ENCODE results near the gene TCERG1L. TPM values are rescaled to one million over a fixed set of nuclear protein-coding genes. Genes with fewer than 3 reads are reported as not detected.

The TCERG1L gene
- total RNA-seq, 1 experiment from 2014 or later = 1.5 TPM

DNA sequence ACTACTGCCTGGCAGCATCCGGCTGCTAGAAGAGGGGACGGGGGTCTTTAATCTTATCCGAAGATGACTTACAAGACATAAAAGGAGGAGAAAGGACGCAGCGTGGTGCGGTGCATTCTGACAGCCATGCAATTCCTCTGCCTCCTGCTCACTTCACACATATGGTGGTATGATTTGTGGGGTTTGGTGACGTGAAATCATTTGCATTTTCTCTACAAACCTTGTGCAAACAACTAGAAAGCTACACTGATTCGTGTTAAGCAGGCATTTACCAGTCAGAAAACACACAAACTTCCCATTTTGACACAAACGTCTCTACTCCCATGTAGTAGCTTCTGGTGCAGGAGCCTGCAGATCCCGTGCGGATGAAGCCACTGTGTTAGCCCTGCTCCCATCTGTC lies 6.8 kb upstream of the TCERG1L start (continued):
- TF ChIP-seq TCF7 (CRISPR knock-in tag; IDR thresholded peaks at IDR 0.05; ENCODE audit: low read depth) (no peak), ATF1 (CRISPR knock-in tag; IDR thresholded peaks at IDR 0.05) (no peak), JAZF1 (CRISPR knock-in tag; IDR thresholded peaks at IDR 0.05) (no peak), USF1 (CRISPR knock-in tag; IDR thresholded peaks at IDR 0.05) (no peak)
- TF ChIP-seq, protein P1, sequence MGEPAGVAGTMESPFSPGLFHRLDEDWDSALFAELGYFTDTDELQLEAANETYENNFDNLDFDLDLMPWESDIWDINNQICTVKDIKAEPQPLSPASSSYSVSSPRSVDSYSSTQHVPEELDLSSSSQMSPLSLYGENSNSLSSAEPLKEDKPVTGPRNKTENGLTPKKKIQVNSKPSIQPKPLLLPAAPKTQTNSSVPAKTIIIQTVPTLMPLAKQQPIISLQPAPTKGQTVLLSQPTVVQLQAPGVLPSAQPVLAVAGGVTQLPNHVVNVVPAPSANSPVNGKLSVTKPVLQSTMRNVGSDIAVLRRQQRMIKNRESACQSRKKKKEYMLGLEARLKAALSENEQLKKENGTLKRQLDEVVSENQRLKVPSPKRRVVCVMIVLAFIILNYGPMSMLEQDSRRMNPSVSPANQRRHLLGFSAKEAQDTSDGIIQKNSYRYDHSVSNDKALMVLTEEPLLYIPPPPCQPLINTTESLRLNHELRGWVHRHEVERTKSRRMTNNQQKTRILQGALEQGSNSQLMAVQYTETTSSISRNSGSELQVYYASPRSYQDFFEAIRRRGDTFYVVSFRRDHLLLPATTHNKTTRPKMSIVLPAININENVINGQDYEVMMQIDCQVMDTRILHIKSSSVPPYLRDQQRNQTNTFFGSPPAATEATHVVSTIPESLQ (CRISPR knock-in tag; IDR thresholded peaks at IDR 0.05) = no peak

GRCh38 chr10:131316321-131317075 lies 5.0 kb upstream of the TCERG1L start:
- no peak for TF ChIP-seq E2F1 (CRISPR knock-in tag; IDR thresholded peaks at IDR 0.05)
- no peak for TF ChIP-seq ZNF423 (CRISPR knock-in tag; IDR thresholded peaks at IDR 0.05)
- TF ChIP-seq ZNF232 (CRISPR knock-in tag; IDR thresholded peaks at IDR 0.05) = no peak
- TF ChIP-seq, protein P2, sequence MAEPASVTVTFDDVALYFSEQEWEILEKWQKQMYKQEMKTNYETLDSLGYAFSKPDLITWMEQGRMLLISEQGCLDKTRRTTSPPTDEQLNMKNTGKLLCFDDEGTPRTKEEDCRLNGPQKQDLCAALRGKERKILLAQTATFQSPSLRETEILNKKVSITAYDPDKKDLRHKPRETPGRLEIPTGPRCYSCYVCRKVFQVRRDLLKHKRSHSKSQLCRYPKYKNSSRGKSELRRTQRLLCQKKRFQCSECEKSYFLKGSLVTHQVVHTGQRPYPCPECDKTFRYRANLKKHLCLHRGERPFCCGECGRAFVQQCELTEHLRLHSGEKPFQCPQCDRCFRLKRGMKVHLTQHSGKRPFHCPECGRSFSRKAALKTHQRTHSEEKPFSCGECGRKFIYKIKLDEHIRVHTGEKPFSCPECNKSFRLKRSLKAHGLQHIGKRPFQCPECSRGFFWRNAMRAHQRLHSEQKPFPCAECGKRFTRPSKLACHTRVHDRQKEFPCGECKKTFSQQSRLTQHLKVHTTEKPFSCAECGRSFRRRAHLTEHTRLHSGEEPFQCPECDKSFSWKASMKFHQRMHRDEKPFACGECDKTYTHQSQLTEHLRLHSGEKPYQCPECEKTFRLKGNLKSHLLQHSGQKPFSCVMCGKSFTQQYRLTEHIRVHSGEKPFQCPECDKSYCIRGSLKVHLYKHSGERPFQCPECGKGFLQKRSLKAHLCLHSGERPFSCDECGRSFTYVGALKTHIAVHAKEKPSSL (CRISPR knock-in tag; conservative IDR thresholded peaks at IDR 0.05) = no peak
- no peak for TF ChIP-seq CBFB (CRISPR knock-in tag; IDR thresholded peaks at IDR 0.05; ENCODE audit: low read depth)
- no peak for TF ChIP-seq ZMAT4 (CRISPR knock-in tag; IDR thresholded peaks at IDR 0.05)
- Mint-ChIP-seq H3K4me1 (peaks cover 5% of the 10 kb centered on the region), H3K9me3 (peaks cover 47% of the 10 kb centered on the region), H3K27ac (no peak overlapping the region), H3K4me3 (no peak overlapping the region), H3K27me3 (ENCODE audit: low read depth) (peaks cover 10% of the 10 kb centered on the region), H3K36me3 (peaks cover 47% of the 10 kb centered on the region)
- ATAC-seq = no peak
- ChIA-PET POLR2A (no interaction called here), CTCF (no interaction called here)
- no peak for DNase-seq (ENCODE audit: low spot score)

DNA sequence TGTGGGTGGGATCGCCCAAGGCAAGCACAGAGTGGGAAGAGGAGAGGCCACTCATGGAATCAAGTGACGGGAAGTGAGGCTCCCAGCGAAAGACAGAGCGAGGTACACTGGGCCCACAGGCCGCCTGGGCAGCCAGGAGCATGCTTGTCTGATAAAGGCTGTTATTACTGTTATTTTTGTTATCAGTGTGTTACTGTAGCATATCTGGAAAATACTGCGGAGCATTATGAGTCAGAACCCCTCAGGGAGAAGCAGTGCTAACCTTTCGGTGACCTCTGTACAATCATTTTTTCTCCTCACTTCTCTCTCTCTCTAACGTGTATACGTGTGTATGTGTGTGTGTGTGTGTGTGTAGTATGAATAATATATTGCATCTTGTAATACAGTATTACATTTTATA lies 3.8 kb upstream of the TCERG1L start:
- Mint-ChIP-seq H3K9me3 (peaks cover 46% of the 10 kb centered on the region), H3K36me3 (peaks cover 46% of the 10 kb centered on the region), H3K27me3 (ENCODE audit: low read depth) (peaks cover 13% of the 10 kb centered on the region), H3K4me3 (no peak overlapping the region), H3K4me1 (peaks cover 3% of the 10 kb centered on the region; the same call in 1 of the 2 replicates), H3K27ac (no peak overlapping the region)
- no peak for DNase-seq (ENCODE audit: low spot score)
- TF ChIP-seq SMAD4 (CRISPR knock-in tag; IDR thresholded peaks at IDR 0.05) (no peak), ZNF138 (CRISPR knock-in tag; conservative IDR thresholded peaks at IDR 0.05) (no peak)
- TF ChIP-seq, protein P3, sequence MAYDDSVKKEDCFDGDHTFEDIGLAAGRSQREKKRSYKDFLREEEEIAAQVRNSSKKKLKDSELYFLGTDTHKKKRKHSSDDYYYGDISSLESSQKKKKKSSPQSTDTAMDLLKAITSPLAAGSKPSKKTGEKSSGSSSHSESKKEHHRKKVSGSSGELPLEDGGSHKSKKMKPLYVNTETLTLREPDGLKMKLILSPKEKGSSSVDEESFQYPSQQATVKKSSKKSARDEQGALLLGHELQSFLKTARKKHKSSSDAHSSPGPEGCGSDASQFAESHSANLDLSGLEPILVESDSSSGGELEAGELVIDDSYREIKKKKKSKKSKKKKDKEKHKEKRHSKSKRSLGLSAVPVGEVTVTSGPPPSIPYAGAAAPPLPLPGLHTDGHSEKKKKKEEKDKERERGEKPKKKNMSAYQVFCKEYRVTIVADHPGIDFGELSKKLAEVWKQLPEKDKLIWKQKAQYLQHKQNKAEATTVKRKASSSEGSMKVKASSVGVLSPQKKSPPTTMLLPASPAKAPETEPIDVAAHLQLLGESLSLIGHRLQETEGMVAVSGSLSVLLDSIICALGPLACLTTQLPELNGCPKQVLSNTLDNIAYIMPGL (CRISPR knock-in tag; IDR thresholded peaks at IDR 0.05) = no peak
- ChIA-PET POLR2A (no interaction called here), CTCF (no interaction called here)
- ATAC-seq = no peak

Measured in WTC11 (cell line).